ENCODE results near the gene ZDHHC15. TPM values are rescaled to one million over a fixed set of nuclear protein-coding genes. Genes with fewer than 3 reads are reported as not detected.
"Not testable (repeated sequence)": the region's sequence is repeated elsewhere in the genome, so short reads cannot be mapped to it uniquely, and the experiment has no call there.

ZDHHC15 gene
- total and polyA plus RNA-seq, 10 of the 15 experiments (the other 5 are each of a cell fraction or from before 2014, with no cell fraction given): 0.02 to 0.17 (median 0.10) TPM; not detected in 1

GRCh38 chrX:75421688-75422230, 101.1 kb downstream of the ZDHHC15 start:
- in situ Hi-C loops (cut with MboI): no loop called here
- ATAC-seq (no peak), FAIRE-seq (no peak), DNase-seq (ENCODE audit: low read depth, low spot score) (no peak)
- Histone ChIP-seq H3K27ac (ENCODE audit: control insufficient read depth, insufficient read depth) (no peak overlapping the region), H4K20me1 (ENCODE audit: control insufficient read depth, insufficient read depth) (no peaks in the 10 kb centered on the region), H3K79me2 (ENCODE audit: control insufficient read depth, insufficient read depth, low read length) (no peaks in the 10 kb centered on the region), H3K4me2 (ENCODE audit: control insufficient read depth, insufficient read depth) (no peak overlapping the region), H3K27me3 (replicated peaks in 1 of 2; ENCODE audit: control insufficient read depth in 2 of 2, insufficient read depth in 2 of 2, low read length in 1 of 2) (no peaks in the 10 kb centered on the region), H3K4me1 (ENCODE audit: control insufficient read depth, insufficient read depth, low read length) (no peaks in the 10 kb centered on the region), H3K4me3 (no peak overlapping the region), H3K9me3 (replicated peaks; ENCODE audit: control insufficient read depth, insufficient read depth, low read length) (no peaks in the 10 kb centered on the region), H3K9ac (ENCODE audit: control insufficient read depth, insufficient read depth, low read length) (no peak overlapping the region), H3K36me3 (ENCODE audit: control insufficient read depth in 2 of 2, insufficient read depth in 2 of 2, low read length in 1 of 2) (no peaks in the 10 kb centered on the region), H2AFZ (ENCODE audit: control insufficient read depth, low read depth, low read length) (no peak overlapping the region)
- ChIA-PET POLR2A (no interaction called here), RAD21 (ENCODE audit: unreplicated experiment) (no interaction called here), CTCF (no interaction called here), SMC1A (ENCODE audit: uncharacterized antibody, unreplicated experiment) (no interaction called here)
- no TSS peak for BruUV-seq (replicated peaks)
- no peak for TF ChIP-seq JUNB (IDR thresholded peaks at IDR 0.05)
- TF ChIP-seq ZBTB4 (CRISPR knock-in tag; IDR thresholded peaks at IDR 0.05): no peak
- TF ChIP-seq IRF5 (IDR thresholded peaks at IDR 0.05; ENCODE audit: borderline replicate concordance): no peak
- TF ChIP-seq STAT1 (conservative IDR thresholded peaks at IDR 0.05): no peak
- TF ChIP-seq BCL3 (IDR thresholded peaks at IDR 0.05; ENCODE audit: borderline replicate concordance, insufficient read depth, low read depth, low read length, poor library complexity, severe bottlenecking): no peak
- no peak for TF ChIP-seq RBBP5 (conservative IDR thresholded peaks at IDR 0.05)
- intact Hi-C loops (cut with micrococcal nuclease; ENCODE audit: unreplicated experiment): no loop called here

- POLR2A ChIA-PET, ATAC-seq: not testable (repeated sequence)
- WGBS (ENCODE audit: insufficient coverage, insufficient replicate concordance, low lambda C conversion rate, missing lambda C conversion rate): 80% methylated on average over 10 of the region's 24 CpGs
Measured at GRCh38 chrX:75407153-75407552, 115.7 kb downstream of the ZDHHC15 start.

More at GRCh38 chrX:75407153-75407552, 115.7 kb downstream of the ZDHHC15 start:
- H3K4me2 ChIP-seq (ENCODE audit: control insufficient read depth, insufficient read depth); H3K9ac ChIP-seq (ENCODE audit: control insufficient read depth, insufficient read depth, low read length); H3K27me3 ChIP-seq (replicated peaks in 1 of 2; ENCODE audit: control insufficient read depth in 2 of 2, insufficient read depth in 2 of 2, low read length in 1 of 2); H3K36me3 ChIP-seq (ENCODE audit: control insufficient read depth in 2 of 2, insufficient read depth in 2 of 2, low read length in 1 of 2); H3K4me3 ChIP-seq; H3K79me2 ChIP-seq (ENCODE audit: control insufficient read depth, insufficient read depth, low read length); RAD21 ChIA-PET (ENCODE audit: unreplicated experiment); H2AFZ ChIP-seq (ENCODE audit: control insufficient read depth, low read depth, low read length); BruUV-seq (replicated peaks); SMC1A ChIA-PET (ENCODE audit: uncharacterized antibody, unreplicated experiment); DNase-seq (ENCODE audit: low read depth, low spot score); CTCF ChIA-PET; in situ Hi-C loops (cut with MboI); H3K4me1 ChIP-seq (ENCODE audit: control insufficient read depth, insufficient read depth, low read length); H3K27ac ChIP-seq (ENCODE audit: control insufficient read depth, insufficient read depth); intact Hi-C loops (cut with micrococcal nuclease; ENCODE audit: unreplicated experiment); H4K20me1 ChIP-seq (ENCODE audit: control insufficient read depth, insufficient read depth); H3K9me3 ChIP-seq (replicated peaks; ENCODE audit: control insufficient read depth, insufficient read depth, low read length); FAIRE-seq: not testable (repeated sequence)
